ENCODE results near the gene MT3.

DNA sequence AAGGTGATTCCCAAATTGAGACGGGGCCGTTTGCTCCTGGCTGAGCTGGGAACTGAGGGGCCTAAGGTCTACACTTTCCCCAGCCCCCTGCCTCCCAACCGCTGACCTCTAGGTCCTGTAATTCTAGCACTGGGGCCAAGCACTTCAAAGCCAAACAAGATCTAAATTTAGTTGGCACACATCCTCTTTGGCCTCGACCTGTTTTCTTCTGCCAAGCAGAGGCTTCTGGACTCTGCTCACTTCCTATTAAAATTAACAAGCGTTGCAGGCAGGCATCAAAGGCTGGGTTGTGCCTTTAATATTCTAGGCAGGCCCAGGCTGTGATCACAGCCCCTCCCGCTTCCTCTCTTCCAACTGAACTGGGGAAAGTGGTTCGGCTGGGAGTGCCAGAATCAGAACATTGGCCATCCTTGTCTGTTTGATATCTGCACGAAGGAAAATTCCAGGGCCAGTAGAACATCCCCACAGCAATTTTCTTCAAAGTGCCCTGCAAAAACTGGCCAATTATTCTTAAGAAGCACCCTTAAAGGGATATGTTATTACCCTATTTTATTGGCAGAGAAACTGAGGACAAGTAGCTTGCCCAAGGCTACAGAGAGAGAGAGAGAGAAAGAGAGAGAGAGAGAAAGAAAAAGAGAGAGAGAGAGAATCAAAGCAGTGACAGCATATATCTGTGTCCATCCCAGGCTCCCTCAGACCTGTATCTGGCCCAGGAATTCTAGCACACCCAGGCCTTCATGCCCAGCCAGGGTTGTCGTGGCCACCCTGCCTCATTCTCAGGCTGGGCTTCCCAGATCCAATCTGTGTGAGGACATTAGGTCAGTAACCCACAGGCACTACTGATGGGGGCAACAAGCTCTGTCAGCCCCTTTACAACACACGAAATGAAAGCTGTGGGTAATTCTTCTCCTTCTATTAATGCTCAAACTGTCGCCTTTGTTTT is 37.3 kb upstream of the MT3 start:
- TF ChIP-seq, protein P1, sequence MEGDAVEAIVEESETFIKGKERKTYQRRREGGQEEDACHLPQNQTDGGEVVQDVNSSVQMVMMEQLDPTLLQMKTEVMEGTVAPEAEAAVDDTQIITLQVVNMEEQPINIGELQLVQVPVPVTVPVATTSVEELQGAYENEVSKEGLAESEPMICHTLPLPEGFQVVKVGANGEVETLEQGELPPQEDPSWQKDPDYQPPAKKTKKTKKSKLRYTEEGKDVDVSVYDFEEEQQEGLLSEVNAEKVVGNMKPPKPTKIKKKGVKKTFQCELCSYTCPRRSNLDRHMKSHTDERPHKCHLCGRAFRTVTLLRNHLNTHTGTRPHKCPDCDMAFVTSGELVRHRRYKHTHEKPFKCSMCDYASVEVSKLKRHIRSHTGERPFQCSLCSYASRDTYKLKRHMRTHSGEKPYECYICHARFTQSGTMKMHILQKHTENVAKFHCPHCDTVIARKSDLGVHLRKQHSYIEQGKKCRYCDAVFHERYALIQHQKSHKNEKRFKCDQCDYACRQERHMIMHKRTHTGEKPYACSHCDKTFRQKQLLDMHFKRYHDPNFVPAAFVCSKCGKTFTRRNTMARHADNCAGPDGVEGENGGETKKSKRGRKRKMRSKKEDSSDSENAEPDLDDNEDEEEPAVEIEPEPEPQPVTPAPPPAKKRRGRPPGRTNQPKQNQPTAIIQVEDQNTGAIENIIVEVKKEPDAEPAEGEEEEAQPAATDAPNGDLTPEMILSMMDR (IDR thresholded peaks at IDR 0.05; ENCODE audit: low read depth, low read length), result no peak
- no peak for TF ChIP-seq EZH2phosphoT487 (IDR thresholded peaks at IDR 0.05; ENCODE audit: low read depth)

Data from OCI-LY3 (cell line).